IMR-90 (cell line): ENCODE data around the gene SLC12A6. TPM values are rescaled to one million over a fixed set of nuclear protein-coding genes. Genes with fewer than 3 reads are reported as not detected.

Experiments
- ATAC-seq: fragments of 200-7000 bp; cut with Tn5 transposase; 2 replicates; pipeline ENCODE4 v1.9.1; 2020; ENCODE audit warnings: low read depth, mild to moderate bottlenecking, moderate library complexity
- BruUV-seq: library from RNA; stranded (reverse); fragments of 400-500 nt; replicated peaks from 2 replicates; lab custom pipeline; 2021; lab: Mats Ljungman, UMichigan
- CTCF ChIA-PET: fragments of 300-600 bp; formaldehyde crosslinking; extraction: SDS; loops from one replicate; lab custom pipeline; 2021; ENCODE audit warnings: antibody characterized with exemption; lab: Yijun Ruan, JAX
- POLR2A ChIA-PET: fragments of 300-600 bp; sonication (Branson Sonifier 250); formaldehyde crosslinking; loops from one replicate; lab custom pipeline; 2022; ENCODE audit warnings: antibody characterized with exemption; ENCODE audit not compliant: unreplicated experiment; lab: Charles Lee
- DNase-seq: peaks from one replicate; pipeline ENCODE4 v3.0.0; 2013
- H2AFZ ChIP-seq: replicated peaks from 2 replicates; pipeline ENCODE3; 2013; ENCODE audit warnings: low read length, mild to moderate bottlenecking; ENCODE audit not compliant: poor library complexity
- H2AK5ac ChIP-seq: 2 replicates; pipeline ENCODE4 v1.6.1; 2013; ENCODE audit warnings: low read depth, low read length, inconsistent platforms
- H2AK9ac ChIP-seq: replicated peaks from 2 replicates; pipeline ENCODE3; 2013; ENCODE audit warnings: mild to moderate bottlenecking, low read depth, low read length, moderate library complexity; ENCODE audit not compliant: poor library complexity
- H2BK120ac ChIP-seq: 2 replicates; pipeline ENCODE4 v1.6.1; 2013; ENCODE audit warnings: low read depth, low read length, inconsistent platforms
- H2BK15ac ChIP-seq: 3 replicates; pipeline ENCODE4 v1.6.1; 2013; ENCODE audit warnings: low read depth, low read length, inconsistent platforms
- H2BK20ac ChIP-seq: 2 replicates; pipeline ENCODE4 v1.6.1; 2013; ENCODE audit warnings: low read depth, mild to moderate bottlenecking, inconsistent platforms, low read length, moderate library complexity
- H2BK5ac ChIP-seq: 2 replicates; pipeline ENCODE4 v1.6.1; 2013; ENCODE audit warnings: mild to moderate bottlenecking, low read depth, low read length, inconsistent platforms; ENCODE audit not compliant: poor library complexity, severe bottlenecking
- H3K14ac ChIP-seq: replicated peaks from 2 replicates; pipeline ENCODE4 v1.6.1; 2013; ENCODE audit warnings: low read depth, low read length, inconsistent platforms
- H3K18ac ChIP-seq: 2 replicates; pipeline ENCODE4 v1.6.1; 2013; ENCODE audit warnings: low read depth, low read length, control low read depth
- H3K23ac ChIP-seq: 2 replicates; pipeline ENCODE4 v1.6.1; 2013; ENCODE audit warnings: low read depth, low read length, inconsistent platforms
- H3K27ac ChIP-seq: 2 replicates; pipeline ENCODE4 v1.5.1; 2013; ENCODE audit warnings: mild to moderate bottlenecking, control low read depth, low read length; ENCODE audit not compliant: insufficient read depth
- H3K27me3 ChIP-seq: 2 replicates; pipeline ENCODE4 v1.6.1; 2013; ENCODE audit warnings: low read length; ENCODE audit not compliant: control insufficient read depth, insufficient read depth
- H3K36me3 ChIP-seq: 2 replicates; pipeline ENCODE4 v1.6.1; 2013; ENCODE audit warnings: low read length, mixed read lengths; ENCODE audit not compliant: control insufficient read depth, insufficient read depth
- H3K4ac ChIP-seq: 2 replicates; pipeline ENCODE4 v1.6.1; 2013; ENCODE audit warnings: low read depth, low read length, inconsistent platforms
- H3K4me1 ChIP-seq: 2 replicates; pipeline ENCODE4 v1.6.1; 2013; ENCODE audit warnings: low read length, mixed read lengths; ENCODE audit not compliant: control insufficient read depth, insufficient read depth
- H3K4me2 ChIP-seq: 2 replicates; pipeline ENCODE4 v1.6.1; 2013; ENCODE audit warnings: low read depth, mild to moderate bottlenecking, control low read depth, low read length, moderate library complexity
- H3K4me3 ChIP-seq: 2 replicates; pipeline ENCODE4 v1.5.1; 2013; ENCODE audit warnings: low read depth, mild to moderate bottlenecking, control low read depth, low read length, moderate library complexity; ENCODE audit not compliant: insufficient read depth
- H3K56ac ChIP-seq: 2 replicates; pipeline ENCODE4 v1.6.1; 2013; ENCODE audit warnings: low read length, inconsistent platforms; ENCODE audit not compliant: insufficient read depth; ENCODE audit errors: extremely low read depth
- H3K79me1 ChIP-seq, 2 experiments: 2 replicates each; pipeline ENCODE4 v1.6.1; 2013; ENCODE audit warnings: low read length in 2 of 2, inconsistent platforms in 1 of 2, low read depth in 1 of 2
- H3K9ac ChIP-seq: 2 replicates; pipeline ENCODE4 v1.6.1; 2013; ENCODE audit warnings: low read depth, low read length, control low read depth
- H3K9me1 ChIP-seq: 2 replicates; pipeline ENCODE4 v1.6.1; 2013; ENCODE audit warnings: low read length, inconsistent platforms; ENCODE audit not compliant: insufficient read depth
- H3K9me3 ChIP-seq: 2 replicates; pipeline ENCODE4 v1.6.1; 2013; ENCODE audit warnings: low read length; ENCODE audit not compliant: control insufficient read depth, insufficient read depth
- H4K20me1 ChIP-seq: 2 replicates; pipeline ENCODE4 v1.6.1; 2013; ENCODE audit warnings: low read length, inconsistent platforms; ENCODE audit not compliant: insufficient read depth
- H4K5ac ChIP-seq: 2 replicates; pipeline ENCODE4 v1.6.1; 2013; ENCODE audit warnings: mild to moderate bottlenecking, low read depth, low read length, control low read depth
- H4K8ac ChIP-seq, 2 experiments: 2 replicates each; pipeline ENCODE4 v1.6.1; 2013; ENCODE audit warnings: low read depth in 2 of 2, low read length in 2 of 2, control low read depth in 1 of 2, inconsistent platforms in 1 of 2
- H4K91ac ChIP-seq: 2 replicates; pipeline ENCODE4 v1.6.1; 2013; ENCODE audit warnings: low read depth, low read length, inconsistent platforms; ENCODE audit not compliant: insufficient read depth
- CEBPB ChIP-seq: IDR thresholded peaks from 2 replicates; pipeline ENCODE4 v1.6.1; 2012; ENCODE audit warnings: low read depth, low read length, improper control_type of control experiment
- FOS ChIP-seq: fragments of 150-350 bp; IDR thresholded peaks from 2 replicates; pipeline ENCODE4 v1.6.1; 2016; ENCODE audit warnings: low read depth, low read length
- MAFK ChIP-seq: IDR thresholded peaks from 2 replicates; pipeline ENCODE4 v1.6.1; 2012; ENCODE audit warnings: low read depth, low read length, improper control_type of control experiment
- MAZ ChIP-seq: IDR thresholded peaks from 2 replicates; pipeline ENCODE4 v1.6.1; 2012; ENCODE audit warnings: low read depth, mild to moderate bottlenecking, low read length, improper control_type of control experiment, moderate library complexity, borderline replicate concordance
- MXI1 ChIP-seq: IDR thresholded peaks from 2 replicates; pipeline ENCODE4 v1.6.1; 2012; ENCODE audit warnings: low read depth, mild to moderate bottlenecking, low read length, moderate library complexity, borderline replicate concordance
- POLR2A ChIP-seq: IDR thresholded peaks from 2 replicates; pipeline ENCODE4 v1.6.1; 2012; ENCODE audit warnings: mild to moderate bottlenecking, low read depth, low read length
- RCOR1 ChIP-seq: IDR thresholded peaks from 2 replicates; pipeline ENCODE4 v1.6.1; 2012; ENCODE audit warnings: mild to moderate bottlenecking, low read length, improper control_type of control experiment; ENCODE audit not compliant: insufficient replicate concordance
- RFX5 ChIP-seq: IDR thresholded peaks from 2 replicates; pipeline ENCODE4 v1.8.0; 2012; ENCODE audit warnings: low read depth, mild to moderate bottlenecking, low read length, moderate library complexity
- SMC3 ChIP-seq: fragments of 150-350 bp; IDR thresholded peaks from 2 replicates; pipeline ENCODE4 v1.6.1; 2016; ENCODE audit warnings: low read depth, mild to moderate bottlenecking, antibody characterized with exemption, low read length, moderate library complexity
- WGBS, 2 experiments: methylation state at CpG; one replicate each; pipeline versions ENCODE4 v1.1.5 to v1.1.7; 2013; ENCODE audit warnings: missing lambda C conversion rate in 2 of 2; ENCODE audit not compliant: insufficient read length in 1 of 2; ENCODE audit errors: extremely low coverage in 2 of 2; 5-methylcytosine and 5-hydroxymethylcytosine counted together
- dilution Hi-C: fragments of 300-500 bp; cut with HindIII; formaldehyde crosslinking; loops from one replicate; pipeline ENCODE4 v1.14.3; 2018; ENCODE audit warnings: low sequenced_read_pairs; ENCODE audit not compliant: unreplicated experiment
- in situ Hi-C: fragments of 300-500 bp; cut with MboI; formaldehyde crosslinking; loops from 3 replicates; pipeline ENCODE4 v1.14.3; 2019; ENCODE audit warnings: low sequenced_read_pairs, inconsistent platforms, mixed read lengths
- intact Hi-C: fragments of 100-400 bp; cut with micrococcal nuclease; formaldehyde crosslinking; loops from 2 replicates; pipeline ENCODE4 v1.10.0; 2022
- polyA plus RNA-seq, 3 experiments: library from polyadenylated mRNA; depleted of rRNA; stranded (reverse); fragments of >200 nt; gene quantifications; 2 replicates each; pipeline ENCODE4 v1.2.3, GENCODE V29; 2012; ENCODE audit warnings: low replicate concordance in 1 of 3
- total RNA-seq: library from RNA; depleted of rRNA; stranded (reverse); fragments of >200 nt; gene quantifications from 2 replicates; pipeline ENCODE4 v1.2.3, GENCODE V29; 2012
- TF ChIP-seq, protein P1 (sequence below): fragments of 150-350 bp; IDR thresholded peaks from 2 replicates; pipeline ENCODE4 v1.6.1; 2016; ENCODE audit warnings: low read depth, mild to moderate bottlenecking, low read length, moderate library complexity, borderline replicate concordance
- TF ChIP-seq, protein P2 (sequence below): fragments of 150-350 bp; IDR thresholded peaks from 2 replicates; pipeline ENCODE4 v1.6.1; 2017; ENCODE audit warnings: mild to moderate bottlenecking, antibody characterized with exemption, low read length, low read depth

Gene SLC12A6
- total and polyA plus RNA-seq, 2 of the 4 experiments (the other 2 are of a cell fraction), result 7.7 to 10.2 TPM

- no peak for TF ChIP-seq SMC3
Measured at GRCh38 chr15:34336991-34337556, 507 bp downstream of the SLC12A6 start (continued).

GRCh38 chr15:34336231-34336990 is 1.2 kb downstream of the SLC12A6 start:
- DNase-seq (no peak), ATAC-seq (no peak)
- H3K79me1 ChIP-seq, result peaks cover 6 to 24% of the 10 kb centered on the region in 2 experiments
- no peak overlapping the region for H3K27ac ChIP-seq
- H4K8ac ChIP-seq, result no peak overlapping the region
- CTCF ChIA-PET, result interaction anchor here (1.0 kb wide), 1 partner anchor 22 kb away, joined by 3 read pairs; no protein-coding TSS in a partner anchor
- peak overlapping the region; percentile 65; the same call in 1 of the 2 replicates for H3K9ac ChIP-seq
- BruUV-seq, result no TSS peak
- H2BK15ac ChIP-seq, result no peak overlapping the region
- H3K14ac ChIP-seq, result no peak overlapping the region
- H2AFZ ChIP-seq, result peak overlapping the region; percentile 97
- H2AK5ac ChIP-seq, result no peak overlapping the region
- dilution Hi-C loops, result no loop called here
- H3K9me3 ChIP-seq, result no peaks in the 10 kb centered on the region
- in situ Hi-C loops, result no loop called here
- WGBS, 2 experiments, result 100% methylated on average over 4 of the region's 16 CpGs; no CpG with 5 or more reads in 1 of the 2 experiments
- POLR2A ChIA-PET, result interaction anchor here (0.6 kb wide), 1 partner anchor 9 kb away, joined by 3 read pairs; no protein-coding TSS in a partner anchor
- H3K23ac ChIP-seq, result peak overlapping the region; percentile 1; the same call in 1 of the 2 replicates
- peaks cover 7% of the 10 kb centered on the region for H3K4me1 ChIP-seq
- H3K4me2 ChIP-seq, result peak overlapping the region; percentile 98
- no peak overlapping the region for H4K91ac ChIP-seq
- H2BK5ac ChIP-seq, result no peak overlapping the region
- H2AK9ac ChIP-seq, result no peak overlapping the region
- no peaks in the 10 kb centered on the region for H4K20me1 ChIP-seq
- H3K4ac ChIP-seq, result no peak overlapping the region
- no peaks in the 10 kb centered on the region for H3K27me3 ChIP-seq
- no peak overlapping the region; the same call in 1 of the 2 replicates for H3K4me3 ChIP-seq
- peak overlapping the region; percentile 25; the same call in 1 of the 2 replicates for H4K5ac ChIP-seq
- peaks cover 3% of the 10 kb centered on the region for H3K36me3 ChIP-seq
- H2BK20ac ChIP-seq, result no peak overlapping the region
- no peak overlapping the region for H2BK120ac ChIP-seq
- intact Hi-C loops, result no loop called here
- H3K18ac ChIP-seq, result no peak overlapping the region
- H3K9me1 ChIP-seq, result no peaks in the 10 kb centered on the region
- H3K56ac ChIP-seq, result no peak overlapping the region
- TF ChIP-seq CEBPB (no peak), POLR2A (no peak), MXI1 (no peak), MAZ (no peak), RFX5 (no peak), RCOR1 (no peak), MAFK (no peak), FOS (no peak)
- TF ChIP-seq, protein P1, sequence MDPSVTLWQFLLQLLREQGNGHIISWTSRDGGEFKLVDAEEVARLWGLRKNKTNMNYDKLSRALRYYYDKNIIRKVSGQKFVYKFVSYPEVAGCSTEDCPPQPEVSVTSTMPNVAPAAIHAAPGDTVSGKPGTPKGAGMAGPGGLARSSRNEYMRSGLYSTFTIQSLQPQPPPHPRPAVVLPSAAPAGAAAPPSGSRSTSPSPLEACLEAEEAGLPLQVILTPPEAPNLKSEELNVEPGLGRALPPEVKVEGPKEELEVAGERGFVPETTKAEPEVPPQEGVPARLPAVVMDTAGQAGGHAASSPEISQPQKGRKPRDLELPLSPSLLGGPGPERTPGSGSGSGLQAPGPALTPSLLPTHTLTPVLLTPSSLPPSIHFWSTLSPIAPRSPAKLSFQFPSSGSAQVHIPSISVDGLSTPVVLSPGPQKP, result no peak
- TF ChIP-seq, protein P2, sequence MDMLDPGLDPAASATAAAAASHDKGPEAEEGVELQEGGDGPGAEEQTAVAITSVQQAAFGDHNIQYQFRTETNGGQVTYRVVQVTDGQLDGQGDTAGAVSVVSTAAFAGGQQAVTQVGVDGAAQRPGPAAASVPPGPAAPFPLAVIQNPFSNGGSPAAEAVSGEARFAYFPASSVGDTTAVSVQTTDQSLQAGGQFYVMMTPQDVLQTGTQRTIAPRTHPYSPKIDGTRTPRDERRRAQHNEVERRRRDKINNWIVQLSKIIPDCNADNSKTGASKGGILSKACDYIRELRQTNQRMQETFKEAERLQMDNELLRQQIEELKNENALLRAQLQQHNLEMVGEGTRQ, result no peak
